Measurements from ENCODE around the gene ERAP2.

Gene ERAP2

DNA sequence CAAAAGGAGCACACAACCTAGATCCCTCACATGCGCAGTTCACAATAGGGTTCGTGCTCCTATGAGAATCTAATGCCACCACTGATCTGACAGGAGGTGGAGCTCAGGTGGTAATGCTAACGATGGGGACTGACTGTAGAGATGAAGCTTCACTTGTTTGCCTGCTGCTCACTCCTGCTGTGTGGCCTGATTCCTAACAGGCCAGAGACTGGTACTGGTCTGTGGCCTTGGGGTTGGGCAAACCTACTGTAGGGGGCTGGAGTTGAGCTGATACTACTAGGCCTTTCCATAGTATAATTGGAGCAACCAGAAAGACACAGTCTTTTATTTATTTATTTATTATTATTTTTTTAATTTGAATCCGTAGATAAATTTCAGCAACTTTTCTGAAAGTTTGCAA lies 64.8 kb downstream of the ERAP2 start:
- no peak overlapping the region for H3K9ac ChIP-seq (ENCODE audit: low read depth, low read length)
- H3K36me3 ChIP-seq (ENCODE audit: insufficient read depth, low read length) = no peaks in the 10 kb centered on the region
- no peaks in the 10 kb centered on the region; the same call in 1 of the 2 replicates for H3K4me1 ChIP-seq (ENCODE audit: insufficient read depth, low read length)
- H3K9me3 ChIP-seq (ENCODE audit: control insufficient read depth, insufficient read depth, low read length) = no peaks in the 10 kb centered on the region

GRCh38 chr5:96942078-96942477 lies 65.8 kb downstream of the ERAP2 start:
- Histone ChIP-seq H3K4me1 (ENCODE audit: insufficient read depth, low read length) (no peaks in the 10 kb centered on the region; the same call in 1 of the 2 replicates), H3K36me3 (ENCODE audit: insufficient read depth, low read length) (no peaks in the 10 kb centered on the region), H3K9me3 (ENCODE audit: control insufficient read depth, insufficient read depth, low read length) (no peaks in the 10 kb centered on the region), H3K9ac (ENCODE audit: low read depth, low read length) (no peak overlapping the region)

GRCh38 chr5:96942911-96943310 lies 66.6 kb downstream of the ERAP2 start:
- Histone ChIP-seq H3K36me3 (ENCODE audit: insufficient read depth, low read length) (no peaks in the 10 kb centered on the region), H3K9ac (ENCODE audit: low read depth, low read length) (no peak overlapping the region), H3K9me3 (ENCODE audit: control insufficient read depth, insufficient read depth, low read length) (no peaks in the 10 kb centered on the region), H3K4me1 (ENCODE audit: insufficient read depth, low read length) (no peaks in the 10 kb centered on the region)

GRCh38 chr5:96943799-96944198 lies 67.5 kb downstream of the ERAP2 start:
- Histone ChIP-seq H3K36me3 (ENCODE audit: insufficient read depth, low read length) (no peaks in the 10 kb centered on the region), H3K9ac (ENCODE audit: low read depth, low read length) (no peak overlapping the region), H3K9me3 (ENCODE audit: control insufficient read depth, insufficient read depth, low read length) (0 out of 2 replicates have a peak, but pooled peaks cover 1% of the 10 kb centered on the region), H3K4me1 (ENCODE audit: insufficient read depth, low read length) (no peaks in the 10 kb centered on the region)

GRCh38 chr5:96945144-96945897 lies 69.0 kb downstream of the ERAP2 start:
- Histone ChIP-seq H3K36me3 (ENCODE audit: insufficient read depth, low read length) (no peaks in the 10 kb centered on the region), H3K9me3 (ENCODE audit: control insufficient read depth, insufficient read depth, low read length) (peaks cover 9% of the 10 kb centered on the region; the same call in 1 of the 2 replicates), H3K9ac (ENCODE audit: low read depth, low read length) (no peak overlapping the region), H3K4me1 (ENCODE audit: insufficient read depth, low read length) (no peaks in the 10 kb centered on the region)

GRCh38 chr5:96946381-96946780 lies 70.1 kb downstream of the ERAP2 start:
- Histone ChIP-seq H3K4me1 (ENCODE audit: insufficient read depth, low read length) (no peaks in the 10 kb centered on the region), H3K9me3 (ENCODE audit: control insufficient read depth, insufficient read depth, low read length) (peaks cover 9% of the 10 kb centered on the region; the same call in 1 of the 2 replicates), H3K9ac (ENCODE audit: low read depth, low read length) (no peak overlapping the region)

GRCh38 chr5:96952118-96952750 lies 75.9 kb downstream of the ERAP2 start:
- Histone ChIP-seq H3K9ac (ENCODE audit: low read depth, low read length) (no peak overlapping the region), H3K9me3 (ENCODE audit: control insufficient read depth, insufficient read depth, low read length) (peaks cover 9% of the 10 kb centered on the region; the same call in 1 of the 2 replicates), H3K4me1 (ENCODE audit: insufficient read depth, low read length) (no peaks in the 10 kb centered on the region), H3K36me3 (ENCODE audit: insufficient read depth, low read length) (no peaks in the 10 kb centered on the region)

More at GRCh38 chr5:96946381-96946780, 70.1 kb downstream of the ERAP2 start:
- H3K36me3 ChIP-seq (ENCODE audit: insufficient read depth, low read length) = no peaks in the 10 kb centered on the region

DNA sequence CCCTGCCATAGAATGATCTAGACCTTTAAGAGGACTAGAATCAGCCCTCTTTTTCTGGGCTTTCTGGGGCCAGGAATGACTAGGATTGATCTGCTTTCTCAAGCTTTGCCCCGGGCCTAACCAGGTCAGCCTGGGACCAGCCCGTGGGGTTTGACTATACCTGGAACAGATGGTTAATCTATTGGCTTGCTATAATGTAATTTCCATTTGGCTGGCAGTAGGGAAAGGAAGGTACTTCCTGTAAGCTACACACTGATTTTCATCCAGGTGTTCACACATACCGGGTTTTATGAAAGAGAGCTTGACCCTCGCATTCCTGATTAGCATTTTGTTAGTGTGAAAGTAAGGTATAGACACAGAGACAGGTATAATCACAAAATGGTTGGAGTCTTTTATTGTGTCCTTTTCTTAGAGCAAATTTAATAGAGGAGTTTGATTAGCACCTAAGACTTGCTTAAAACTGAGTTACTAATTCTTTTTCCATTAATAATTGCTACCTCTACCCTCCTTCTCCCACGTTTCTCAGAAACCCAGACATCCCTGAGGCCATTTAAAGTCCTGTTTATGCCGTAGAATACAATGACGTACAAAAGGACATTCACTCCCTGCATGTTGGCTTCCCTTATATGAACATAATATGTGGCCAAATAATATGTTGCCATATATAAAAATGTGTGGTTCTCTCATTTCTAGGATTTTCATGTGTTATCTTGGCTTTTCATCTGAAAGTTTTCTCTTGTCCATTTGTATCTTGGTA lies 76.9 kb downstream of the ERAP2 start:
- Histone ChIP-seq H3K9me3 (ENCODE audit: control insufficient read depth, insufficient read depth, low read length) (peaks cover 9% of the 10 kb centered on the region; the same call in 1 of the 2 replicates), H3K36me3 (ENCODE audit: insufficient read depth, low read length) (no peaks in the 10 kb centered on the region), H3K4me1 (ENCODE audit: insufficient read depth, low read length) (no peaks in the 10 kb centered on the region), H3K9ac (ENCODE audit: low read depth, low read length) (no peak overlapping the region)

DNA sequence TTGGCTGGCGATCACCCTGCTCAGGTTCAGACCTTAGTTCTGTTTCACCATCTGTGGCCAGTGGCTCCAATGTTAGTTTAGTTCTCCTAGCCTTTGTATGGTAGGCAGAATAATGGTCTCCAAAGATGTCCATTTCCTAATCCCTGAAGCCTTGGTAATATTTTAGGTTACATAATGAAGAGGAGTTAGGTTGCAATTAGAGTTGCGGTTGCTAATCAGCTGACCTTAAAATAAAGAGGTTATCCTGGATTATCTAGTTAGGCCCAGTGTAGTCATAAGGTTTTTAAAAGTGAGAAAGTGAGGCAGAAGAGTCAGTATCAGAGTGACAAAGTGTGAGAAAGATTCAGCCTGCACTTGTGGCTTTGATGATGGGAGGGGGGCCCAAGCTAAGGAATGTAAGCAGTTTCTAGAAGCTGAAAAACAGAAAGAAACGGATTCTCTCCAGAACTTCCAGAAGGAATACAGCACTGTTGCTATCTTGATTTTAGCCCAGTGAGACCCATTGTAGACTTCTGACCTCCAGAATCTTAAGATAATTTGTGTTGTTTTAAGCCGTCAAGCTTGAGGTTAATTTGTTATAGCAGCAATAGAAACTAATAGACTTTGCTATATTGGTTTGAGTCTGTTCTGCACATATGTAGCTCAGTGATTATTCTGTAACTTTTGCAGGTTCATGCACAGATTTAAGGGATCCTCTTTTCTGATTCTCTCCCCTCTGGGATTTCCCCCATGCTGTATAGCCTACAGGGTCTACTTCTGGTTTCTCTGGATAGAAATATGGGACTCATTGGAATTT lies 81.2 kb downstream of the ERAP2 start:
- no peaks in the 10 kb centered on the region for H3K36me3 ChIP-seq (ENCODE audit: insufficient read depth, low read length)
- no peaks in the 10 kb centered on the region for H3K4me1 ChIP-seq (ENCODE audit: insufficient read depth, low read length)
- H3K9me3 ChIP-seq (ENCODE audit: control insufficient read depth, insufficient read depth, low read length) = no peaks in the 10 kb centered on the region
- H3K9ac ChIP-seq (ENCODE audit: low read depth, low read length) = no peak overlapping the region

DNA sequence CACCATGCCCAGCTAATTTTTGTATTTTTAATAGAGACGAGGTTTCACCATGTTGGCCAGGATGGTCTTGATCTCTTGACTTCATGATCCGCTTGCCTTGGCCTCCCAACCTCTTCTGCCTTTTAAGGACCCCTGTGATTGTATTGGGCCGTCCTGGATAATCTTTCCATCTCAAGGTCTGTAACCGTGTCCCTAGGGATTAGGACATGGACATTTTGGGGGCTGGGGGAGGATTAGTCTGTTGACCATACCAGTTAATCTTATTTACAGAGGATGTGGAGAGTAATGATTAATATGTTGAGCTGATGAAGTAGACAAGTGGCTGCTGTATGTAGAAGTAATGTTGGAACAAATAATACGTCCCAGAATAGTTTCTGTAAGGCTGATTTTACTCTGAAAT lies 82.7 kb downstream of the ERAP2 start:
- H3K4me1 ChIP-seq (ENCODE audit: insufficient read depth, low read length) = no peaks in the 10 kb centered on the region; the same call in 1 of the 2 replicates

GRCh38 chr5:96961053-96961452 lies 84.8 kb downstream of the ERAP2 start:
- no peaks in the 10 kb centered on the region for H3K9me3 ChIP-seq (ENCODE audit: control insufficient read depth, insufficient read depth, low read length)
- H3K9ac ChIP-seq (ENCODE audit: low read depth, low read length) = no peak overlapping the region
- H3K4me1 ChIP-seq (ENCODE audit: insufficient read depth, low read length) = peaks cover 5% of the 10 kb centered on the region; the same call in 1 of the 2 replicates
- no peaks in the 10 kb centered on the region for H3K36me3 ChIP-seq (ENCODE audit: insufficient read depth, low read length)

More for the DNA sequence above, 82.7 kb downstream of the ERAP2 start:
- no peaks in the 10 kb centered on the region for H3K36me3 ChIP-seq (ENCODE audit: insufficient read depth, low read length)
- no peak overlapping the region for H3K9ac ChIP-seq (ENCODE audit: low read depth, low read length)
- H3K9me3 ChIP-seq (ENCODE audit: control insufficient read depth, insufficient read depth, low read length) = no peaks in the 10 kb centered on the region

GRCh38 chr5:96962540-96962991 lies 86.3 kb downstream of the ERAP2 start:
- Histone ChIP-seq H3K36me3 (ENCODE audit: insufficient read depth, low read length) (no peaks in the 10 kb centered on the region), H3K4me1 (ENCODE audit: insufficient read depth, low read length) (peaks cover 5% of the 10 kb centered on the region; the same call in 1 of the 2 replicates), H3K9me3 (ENCODE audit: control insufficient read depth, insufficient read depth, low read length) (no peaks in the 10 kb centered on the region), H3K9ac (ENCODE audit: low read depth, low read length) (no peak overlapping the region)

GRCh38 chr5:96963267-96963666 lies 87.0 kb downstream of the ERAP2 start:
- peaks cover 5% of the 10 kb centered on the region; the same call in 1 of the 2 replicates for H3K4me1 ChIP-seq (ENCODE audit: insufficient read depth, low read length)
- no peaks in the 10 kb centered on the region for H3K9me3 ChIP-seq (ENCODE audit: control insufficient read depth, insufficient read depth, low read length)
- no peaks in the 10 kb centered on the region for H3K36me3 ChIP-seq (ENCODE audit: insufficient read depth, low read length)
- no peak overlapping the region for H3K9ac ChIP-seq (ENCODE audit: low read depth, low read length)

- no peaks in the 10 kb centered on the region for H3K36me3 ChIP-seq (ENCODE audit: insufficient read depth, low read length)
- no peak overlapping the region for H3K9ac ChIP-seq (ENCODE audit: low read depth, low read length)
- peaks cover 5% of the 10 kb centered on the region; the same call in 1 of the 2 replicates for H3K4me1 ChIP-seq (ENCODE audit: insufficient read depth, low read length)
- no peaks in the 10 kb centered on the region for H3K9me3 ChIP-seq (ENCODE audit: control insufficient read depth, insufficient read depth, low read length)
Observed at GRCh38 chr5:96966801-96967200, 90.5 kb downstream of the ERAP2 start.

Data from ES-I3 (cell line).